Sigmoid colon (tissue), 7 donors: ENCODE measurements around the gene SETD3. TPM values are rescaled to one million over a fixed set of nuclear protein-coding genes. Genes with fewer than 3 reads are reported as not detected.
A peak's percentile ranks its signal among the peaks of the same experiment; 100 is the strongest.

Experiments
- DNase-seq: peaks from one replicate; pipeline ENCODE4 v3.0.0-alpha.2; 2019
- H3K27ac ChIP-seq, 4 donors: fragments of 200-600 bp; sonication (generic); one replicate each; pipeline ENCODE4 v1.5.1; 2016 to 2019; ENCODE audit warnings: mild to moderate bottlenecking in 1 of 4
- H3K27me3 ChIP-seq, 3 donors: fragments of 200-600 bp; sonication (generic); one replicate each; pipeline ENCODE4 v1.5.1; 2019; ENCODE audit warnings: mild to moderate bottlenecking in 1 of 3
- H3K36me3 ChIP-seq, 4 donors: fragments of 200-600 bp; sonication (generic); one replicate each; pipeline ENCODE4 v1.5.1; 2016 to 2019
- H3K4me1 ChIP-seq, 4 donors: fragments of 200-600 bp; sonication (generic); one replicate each; pipeline ENCODE4 v1.5.1; 2017 to 2019
- H3K4me3 ChIP-seq, 4 donors: fragments of 200-600 bp; sonication (generic); one replicate each; pipeline ENCODE4 v1.5.1; 2017 to 2019; ENCODE audit warnings: mild to moderate bottlenecking in 2 of 4, moderate library complexity in 1 of 4
- H3K9me3 ChIP-seq, 4 donors: fragments of 200-600 bp in 3 of 4; sonication (generic) in 3 of 4; one replicate each; pipeline versions ENCODE4 v1.5.1 to v1.6.1; 2013 to 2019
- EP300 ChIP-seq, 4 donors: sonication (generic); formaldehyde crosslinking; IDR thresholded peaks; one replicate each; pipeline ENCODE4 v1.6.1; 2017; ENCODE audit warnings: antibody characterized with exemption in 4 of 4
- POLR2A ChIP-seq, 2 donors: fragments of 450-650 bp; IDR thresholded peaks; one replicate each; pipeline ENCODE4 v1.6.1; 2016; ENCODE audit warnings: antibody characterized with exemption in 2 of 2, mild to moderate bottlenecking in 2 of 2, moderate library complexity in 2 of 2
- POLR2AphosphoS5 ChIP-seq, 4 donors: sonication (generic); formaldehyde crosslinking; IDR thresholded peaks; one replicate each; pipeline ENCODE4 v1.6.1; 2017; ENCODE audit warnings: antibody characterized with exemption in 4 of 4
- WGBS, 2 donors: extraction: QIAGEN DNeasy Blood & Tissue Kit; methylation state at CpG; one replicate each; pipeline ENCODE4 v1.1.7; 2013; 5-methylcytosine and 5-hydroxymethylcytosine counted together
- intact Hi-C: fragments of 100-400 bp; cut with DNase I; formaldehyde crosslinking; loops from one replicate; pipeline ENCODE4 v1.15.1; 2023
- polyA plus RNA-seq, 3 donors: library from polyadenylated mRNA; stranded (reverse); fragments of 200-250 nt; gene quantifications; one replicate each; pipeline ENCODE4 v1.2.3, GENCODE V29; 2013
- total RNA-seq, 4 donors: library from RNA; depleted of rRNA; stranded (reverse); fragments of >200 nt; gene quantifications; one replicate each; pipeline ENCODE4 v1.1.0, GENCODE V29; 2016
- TF ChIP-seq, protein P1 (sequence below), 4 experiments: fragments of 450-650 bp in 3 of 4; fragments of 200-600 bp in 1 of 4; IDR thresholded peaks; one replicate each; pipeline ENCODE4 v1.5.1; 2016 to 2019; ENCODE audit warnings: antibody characterized with exemption in 4 of 4, mild to moderate bottlenecking in 3 of 4, moderate library complexity in 2 of 4
- donor health status: healthy with polysubstance abuse.
- donor health status: Bipolar disorder and iron deficiency.
- donor health status: healthy.

Gene SETD3
- total and polyA plus RNA-seq, 7 donors: 34.6 to 164 (median 130) TPM

- Histone ChIP-seq H3K4me1 (peaks cover 0 to 52% (median 42%) of the 10 kb centered on the region in 4 donors), H3K27me3 (no peaks in the 10 kb centered on the region), H3K36me3 (peaks cover 7 to 33% (median 18%) of the 10 kb centered on the region in 4 donors), H3K4me3 (no peak overlapping the region), H3K9me3 (no peaks in the 10 kb centered on the region), H3K27ac (peak overlapping the region in 1 of 4 donors; percentile 9)
- no peak for DNase-seq
- 89 to 90% methylated on average over 27 of the region's 27 CpGs for WGBS, 2 donors
- intact Hi-C loops: no loop called here
- TF ChIP-seq EP300 (IDR thresholded peaks at IDR 0.05) (no peak), POLR2AphosphoS5 (IDR thresholded peaks at IDR 0.05) (no peak), POLR2A (IDR thresholded peaks at IDR 0.05) (no peak)
- TF ChIP-seq, protein P1, sequence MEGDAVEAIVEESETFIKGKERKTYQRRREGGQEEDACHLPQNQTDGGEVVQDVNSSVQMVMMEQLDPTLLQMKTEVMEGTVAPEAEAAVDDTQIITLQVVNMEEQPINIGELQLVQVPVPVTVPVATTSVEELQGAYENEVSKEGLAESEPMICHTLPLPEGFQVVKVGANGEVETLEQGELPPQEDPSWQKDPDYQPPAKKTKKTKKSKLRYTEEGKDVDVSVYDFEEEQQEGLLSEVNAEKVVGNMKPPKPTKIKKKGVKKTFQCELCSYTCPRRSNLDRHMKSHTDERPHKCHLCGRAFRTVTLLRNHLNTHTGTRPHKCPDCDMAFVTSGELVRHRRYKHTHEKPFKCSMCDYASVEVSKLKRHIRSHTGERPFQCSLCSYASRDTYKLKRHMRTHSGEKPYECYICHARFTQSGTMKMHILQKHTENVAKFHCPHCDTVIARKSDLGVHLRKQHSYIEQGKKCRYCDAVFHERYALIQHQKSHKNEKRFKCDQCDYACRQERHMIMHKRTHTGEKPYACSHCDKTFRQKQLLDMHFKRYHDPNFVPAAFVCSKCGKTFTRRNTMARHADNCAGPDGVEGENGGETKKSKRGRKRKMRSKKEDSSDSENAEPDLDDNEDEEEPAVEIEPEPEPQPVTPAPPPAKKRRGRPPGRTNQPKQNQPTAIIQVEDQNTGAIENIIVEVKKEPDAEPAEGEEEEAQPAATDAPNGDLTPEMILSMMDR (IDR thresholded peaks at IDR 0.05): no peak
These were observed 34.9 kb upstream of the SETD3 start for GRCh38 chr14:99515301-99516155.

GRCh38 chr14:99514552-99515300, 34.1 kb upstream of the SETD3 start:
- Histone ChIP-seq H3K4me1 (peaks cover 0 to 53% (median 44%) of the 10 kb centered on the region in 4 donors), H3K9me3 (no peaks in the 10 kb centered on the region), H3K27me3 (no peaks in the 10 kb centered on the region), H3K36me3 (peaks cover 10 to 37% (median 21%) of the 10 kb centered on the region in 4 donors), H3K27ac (peak overlapping the region in 3 of 4 donors; percentile 12 to 86 (median 84)), H3K4me3 (no peak overlapping the region)
- intact Hi-C loops: no loop called here
- WGBS, 2 donors: 92 to 93% methylated on average over 20 of the region's 20 CpGs
- DNase-seq: no peak
- TF ChIP-seq POLR2AphosphoS5 (IDR thresholded peaks at IDR 0.05) (no peak), EP300 (IDR thresholded peaks at IDR 0.05) (no peak), POLR2A (IDR thresholded peaks at IDR 0.05) (no peak)
- TF ChIP-seq, protein P1 (IDR thresholded peaks at IDR 0.05): no peak

DNA sequence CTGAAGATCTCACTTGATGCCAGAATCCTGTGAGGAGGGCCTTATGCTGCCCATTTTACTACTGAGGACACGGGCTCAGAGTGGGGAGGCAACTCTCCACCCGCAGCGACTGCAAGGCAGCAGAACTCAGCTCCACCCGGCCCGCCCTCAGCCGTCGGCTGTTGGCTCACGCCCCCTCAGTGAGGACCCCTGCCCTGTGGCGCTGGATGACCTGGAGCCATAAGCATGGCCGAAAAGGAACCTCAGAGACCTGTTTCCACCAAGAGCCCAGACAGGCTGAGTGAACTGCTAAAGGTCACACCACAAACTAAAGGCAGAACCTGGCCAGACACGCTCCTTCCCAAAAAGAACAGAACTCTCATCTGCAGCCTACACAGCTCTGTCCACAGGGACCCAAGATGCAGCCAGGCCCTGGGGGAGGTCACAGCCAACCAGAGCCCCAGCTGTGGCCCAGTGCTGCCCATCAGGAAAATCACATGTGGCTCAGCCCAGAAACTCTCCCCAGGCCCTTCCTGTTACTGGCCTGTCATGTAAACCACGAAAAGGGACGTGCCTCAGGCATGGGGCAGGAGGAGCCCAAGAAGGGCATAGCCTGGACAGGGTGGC, 33.4 kb upstream of the SETD3 start:
- H3K36me3 ChIP-seq: peaks cover 17 to 44% (median 27%) of the 10 kb centered on the region in 4 donors

DNA sequence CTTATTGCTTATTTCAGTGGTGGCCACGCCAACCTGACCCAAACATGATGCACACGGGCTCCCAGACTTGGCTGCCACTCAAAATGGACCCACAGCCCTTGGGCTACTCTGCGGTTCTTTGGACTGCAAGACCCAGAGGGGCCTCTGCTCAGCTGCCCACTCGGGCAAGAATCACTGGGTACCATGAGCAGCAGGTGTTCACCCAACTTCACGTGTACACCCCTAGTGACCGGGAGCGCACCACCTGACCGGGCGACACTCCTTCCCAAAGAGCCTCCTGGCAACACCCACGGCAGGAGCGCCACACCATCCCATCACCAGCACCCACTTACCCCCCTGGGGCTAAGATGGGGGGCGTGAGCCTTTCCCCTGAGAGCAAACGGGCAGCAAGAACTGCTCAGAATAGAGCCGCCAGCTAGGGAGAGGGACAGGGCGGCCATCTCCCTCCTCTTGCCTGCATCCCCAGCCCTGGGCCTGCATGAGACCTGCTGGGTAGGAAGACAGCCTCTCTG, 32.6 kb upstream of the SETD3 start:
- no peaks in the 10 kb centered on the region for H3K9me3 ChIP-seq
- DNase-seq: peak; percentile 70
- H3K27ac ChIP-seq: peak overlapping the region; percentile 81 to 86 (median 84)
- no peak overlapping the region for H3K4me3 ChIP-seq
- TF ChIP-seq POLR2AphosphoS5 (IDR thresholded peaks at IDR 0.05): no peak
- no peak for TF ChIP-seq EP300 (IDR thresholded peaks at IDR 0.05)
- no peak for TF ChIP-seq POLR2A (IDR thresholded peaks at IDR 0.05)
- TF ChIP-seq, protein P1 (IDR thresholded peaks at IDR 0.05): no peak
- intact Hi-C loops: no loop called here
- WGBS, 2 donors: 86 to 93% methylated on average over 15 of the region's 15 CpGs
- H3K27me3 ChIP-seq: no peaks in the 10 kb centered on the region
- H3K36me3 ChIP-seq: peaks cover 25 to 52% (median 34%) of the 10 kb centered on the region in 4 donors
- peaks cover 0 to 46% (median 38%) of the 10 kb centered on the region in 4 donors for H3K4me1 ChIP-seq

More for the DNA sequence above, 33.4 kb upstream of the SETD3 start:
- H3K27ac ChIP-seq: peak overlapping the region in 3 of 4 donors; percentile 12 to 86 (median 84)
- H3K27me3 ChIP-seq: no peaks in the 10 kb centered on the region
- no peak for DNase-seq
- no peaks in the 10 kb centered on the region for H3K9me3 ChIP-seq
- WGBS, 2 donors: 86 to 87% methylated on average over 13 of the region's 13 CpGs
- TF ChIP-seq POLR2AphosphoS5 (IDR thresholded peaks at IDR 0.05) (no peak), POLR2A (IDR thresholded peaks at IDR 0.05) (no peak), EP300 (IDR thresholded peaks at IDR 0.05) (no peak)
- TF ChIP-seq, protein P1 (IDR thresholded peaks at IDR 0.05): no peak
- peaks cover 0 to 53% (median 44%) of the 10 kb centered on the region in 4 donors for H3K4me1 ChIP-seq
- no peak overlapping the region for H3K4me3 ChIP-seq
- intact Hi-C loops: no loop called here
